ENCODE measurements around the gene IL6ST.

Gene IL6ST

GRCh38 chr5:55905251-55905650 is 89.5 kb downstream of the IL6ST start:
- DNase-seq (ENCODE audit: low read depth, low spot score) = no peak
- H3K4me3 ChIP-seq (ENCODE audit: low read length) = no peak overlapping the region

DNA sequence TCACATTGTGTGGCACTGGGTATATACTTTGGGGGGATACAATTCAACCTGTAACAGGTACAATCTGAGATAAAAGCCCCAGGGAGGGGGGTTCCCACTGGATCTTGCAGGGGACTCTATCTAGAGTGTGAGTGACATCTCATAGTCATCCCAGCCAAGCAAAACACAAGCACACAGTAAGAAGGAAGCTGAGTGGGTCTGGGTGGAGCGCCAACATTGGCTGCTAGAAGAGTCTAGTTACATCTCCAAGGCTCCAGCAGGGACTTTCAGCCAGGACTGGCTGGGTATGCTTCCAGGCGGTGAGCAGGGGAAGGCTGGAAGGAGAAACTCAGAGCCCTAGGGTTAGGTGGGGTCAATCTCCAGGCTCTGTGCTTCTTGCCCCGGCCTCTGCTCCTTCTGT is 90.6 kb downstream of the IL6ST start:
- no peak for DNase-seq (ENCODE audit: low read depth, low spot score)

DNA sequence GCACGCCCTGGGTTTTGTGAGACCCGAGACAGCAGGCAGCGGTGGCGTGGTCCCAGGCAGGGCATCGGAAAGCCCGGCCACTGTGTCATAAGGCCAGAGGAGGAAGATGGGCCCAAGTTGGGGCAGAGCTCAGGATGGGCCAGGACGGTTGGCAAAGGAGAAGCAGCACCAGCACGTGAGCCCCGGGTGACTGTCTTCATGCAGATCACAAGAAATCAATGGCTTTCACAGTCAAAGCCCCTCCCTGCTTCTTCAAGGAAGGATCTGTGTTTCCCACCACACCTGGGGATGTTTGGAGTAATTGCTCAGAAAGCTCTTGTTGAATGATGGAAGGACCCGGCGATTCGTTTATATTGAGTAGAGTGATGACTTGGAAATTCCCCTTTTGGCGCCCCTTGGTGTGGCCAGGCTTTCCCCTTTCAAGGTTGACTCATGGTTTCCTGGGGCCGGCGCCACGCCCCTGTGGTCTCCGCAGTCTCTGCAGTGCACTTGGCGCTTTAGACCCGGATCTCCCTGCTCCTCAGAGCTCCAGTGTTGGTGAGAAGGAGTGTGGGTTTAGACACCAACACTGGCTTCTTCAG is 91.6 kb downstream of the IL6ST start:
- H3K4me3 ChIP-seq (ENCODE audit: low read length) = no peak overlapping the region
- DNase-seq (ENCODE audit: low read depth, low spot score) = no peak

More for the DNA sequence above, 90.6 kb downstream of the IL6ST start:
- no peak overlapping the region for H3K4me3 ChIP-seq (ENCODE audit: low read length)

- H3K4me3 ChIP-seq (ENCODE audit: low read length) = no peak overlapping the region
- no peak for DNase-seq (ENCODE audit: low read depth, low spot score)
Observed at GRCh38 chr5:55902696-55903095, 92.1 kb downstream of the IL6ST start.

- no peak overlapping the region for H3K4me3 ChIP-seq (ENCODE audit: low read length)
- no peak for DNase-seq (ENCODE audit: low read depth, low spot score)
Observed at GRCh38 chr5:55900776-55901175, 94.0 kb downstream of the IL6ST start.

GRCh38 chr5:55900068-55900467 is 94.7 kb downstream of the IL6ST start:
- no peak for DNase-seq (ENCODE audit: low read depth, low spot score)
- no peak overlapping the region for H3K4me3 ChIP-seq (ENCODE audit: low read length)

DNA sequence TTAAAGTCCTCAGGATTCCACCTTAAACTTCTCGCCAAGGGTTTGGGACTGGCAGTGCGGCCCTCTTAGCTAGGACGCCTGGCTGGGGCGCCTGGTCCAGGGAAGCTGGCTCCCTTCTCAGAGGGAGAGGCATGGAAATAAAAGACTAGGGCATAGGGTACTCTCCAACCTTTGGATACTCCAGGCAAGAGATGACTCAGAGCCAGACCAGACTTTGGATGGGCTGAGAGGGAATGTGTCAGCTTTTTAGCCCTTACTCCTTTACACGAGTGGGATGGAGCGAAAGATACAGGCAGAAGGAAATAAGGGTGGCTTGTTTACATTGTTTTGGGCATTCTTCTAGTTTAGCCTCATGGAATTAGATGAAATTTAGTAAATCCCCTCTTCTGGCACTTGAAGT is 95.4 kb downstream of the IL6ST start:
- no peak overlapping the region for H3K4me3 ChIP-seq (ENCODE audit: low read length)
- no peak for DNase-seq (ENCODE audit: low read depth, low spot score)

- no peak overlapping the region for H3K4me3 ChIP-seq (ENCODE audit: low read length)
- no peak for DNase-seq (ENCODE audit: low read depth, low spot score)
Observed at GRCh38 chr5:55897905-55898304, 96.9 kb downstream of the IL6ST start.

DNA sequence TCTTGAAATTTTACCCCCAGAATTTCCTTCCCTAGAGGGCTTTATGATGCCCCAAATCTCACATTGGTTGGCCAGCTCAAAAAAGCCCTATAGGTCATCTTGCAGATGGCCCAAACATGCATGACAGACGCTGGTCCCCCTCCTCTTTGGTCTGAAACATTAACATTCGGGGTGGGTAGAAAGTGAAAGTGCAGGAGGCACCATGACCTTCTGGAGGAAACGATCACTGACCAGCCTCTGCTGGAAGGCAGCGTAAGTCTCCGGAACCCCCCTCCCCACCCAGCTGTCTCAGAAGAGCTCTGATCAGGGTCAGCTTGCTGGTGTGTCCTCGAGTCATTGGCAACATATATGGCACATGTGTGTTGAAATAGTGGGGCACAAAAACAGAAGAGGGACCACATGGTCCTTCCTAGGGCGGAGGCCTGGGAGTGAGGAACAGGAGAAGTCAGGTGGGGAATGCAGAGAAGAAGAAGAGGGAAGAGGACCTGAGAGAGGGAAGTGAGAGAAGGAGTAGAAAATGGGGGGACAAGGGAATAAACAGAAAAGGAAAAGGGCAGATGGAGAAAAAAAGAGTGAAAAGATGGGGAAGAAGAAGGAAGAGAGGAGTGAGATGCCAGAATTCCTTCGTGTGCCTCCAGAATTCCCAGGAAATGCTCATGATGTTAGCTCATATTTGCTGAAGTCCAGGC is 97.4 kb downstream of the IL6ST start:
- H3K4me3 ChIP-seq (ENCODE audit: low read length) = no peak overlapping the region
- no peak for DNase-seq (ENCODE audit: low read depth, low spot score)

DNA sequence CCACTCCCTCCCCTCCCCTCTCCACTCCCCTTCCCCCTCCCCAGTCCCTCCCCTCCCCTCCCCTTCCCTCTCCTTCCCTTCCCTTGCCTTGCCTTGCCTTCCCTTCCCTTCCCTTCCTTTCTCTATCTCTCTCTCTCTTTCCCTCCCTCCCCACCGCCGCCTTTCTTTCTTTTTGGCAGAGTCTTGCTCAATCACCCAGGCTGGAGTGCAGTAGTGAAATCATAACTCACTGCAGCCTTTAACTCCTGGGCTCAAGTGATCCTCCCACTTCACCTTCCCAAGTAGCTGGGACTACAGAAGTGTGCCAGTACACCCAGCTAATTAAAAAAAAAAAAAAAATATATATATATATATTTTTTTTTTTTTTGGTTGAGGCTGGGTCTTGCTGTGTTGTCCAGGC is 98.1 kb downstream of the IL6ST start:
- no peak for DNase-seq (ENCODE audit: low read depth, low spot score)
- no peak overlapping the region for H3K4me3 ChIP-seq (ENCODE audit: low read length)

DNA sequence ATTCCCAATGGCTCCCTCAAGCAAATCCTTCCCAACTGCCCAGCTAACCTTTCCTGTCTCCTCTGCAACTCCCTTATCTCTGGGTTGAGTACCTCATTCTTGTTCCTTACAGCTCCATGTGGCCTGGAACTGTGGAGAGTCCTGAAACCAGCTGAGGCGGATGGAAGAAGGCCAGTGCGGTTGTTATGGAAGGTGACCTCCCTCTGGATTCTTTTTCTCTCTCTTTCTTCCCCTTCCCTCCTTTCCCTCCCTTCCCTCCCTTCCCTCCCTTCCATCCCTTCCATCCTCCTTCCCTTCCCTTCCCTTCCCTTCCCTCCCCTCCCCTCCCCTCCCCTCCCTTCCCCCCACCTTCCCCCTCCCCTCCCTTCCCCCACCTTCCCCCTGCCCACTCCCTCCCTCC is 98.5 kb downstream of the IL6ST start:
- no peak for DNase-seq (ENCODE audit: low read depth, low spot score)
- H3K4me3 ChIP-seq (ENCODE audit: low read length) = no peak overlapping the region

DNA sequence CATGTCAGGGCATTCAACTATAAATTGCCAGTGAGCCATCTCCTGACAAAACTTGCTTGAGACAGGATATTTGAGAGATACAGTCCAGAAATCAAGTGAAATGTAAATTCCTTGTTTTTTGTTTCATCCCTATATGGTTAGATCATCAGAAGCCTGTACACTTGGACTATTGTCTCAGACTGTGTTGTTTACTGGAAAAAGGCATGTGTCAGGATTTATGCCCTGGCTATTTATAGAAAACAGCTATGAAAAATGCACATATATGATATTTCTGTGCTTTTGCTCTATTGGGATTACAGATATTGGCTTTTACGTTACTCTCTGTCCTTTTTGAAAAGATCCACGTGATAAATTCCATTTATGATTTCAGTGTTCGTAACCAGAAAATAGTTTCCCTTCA is 99.4 kb downstream of the IL6ST start:
- H3K4me3 ChIP-seq (ENCODE audit: low read length) = no peak overlapping the region
- no peak for DNase-seq (ENCODE audit: low read depth, low spot score)

- no peak for DNase-seq (ENCODE audit: low read depth, low spot score)
- H3K4me3 ChIP-seq (ENCODE audit: low read length) = no peak overlapping the region
Observed at GRCh38 chr5:55894135-55894534, 100.6 kb downstream of the IL6ST start.

DNA sequence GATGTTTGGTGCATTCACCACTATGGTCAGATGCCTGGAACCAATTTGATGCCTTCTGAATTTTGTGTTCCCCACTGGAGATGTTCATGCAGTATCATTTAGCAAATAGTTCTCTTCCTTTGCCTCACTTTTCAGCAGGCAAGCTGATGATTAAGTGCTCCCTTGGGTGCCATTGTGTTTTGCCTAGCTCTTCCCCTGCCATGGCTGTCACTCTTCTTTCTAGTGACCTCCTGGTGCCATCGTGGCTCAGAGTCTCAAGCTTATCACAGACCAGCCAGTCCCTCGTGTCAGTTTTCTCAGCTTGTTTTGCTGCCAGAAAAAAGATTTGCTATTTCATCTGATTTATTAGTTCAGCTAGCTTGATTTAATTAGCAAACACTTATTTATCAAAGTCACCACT is 102.3 kb downstream of the IL6ST start:
- no peak overlapping the region for H3K4me3 ChIP-seq (ENCODE audit: low read length)
- DNase-seq (ENCODE audit: low read depth, low spot score) = no peak

DNA sequence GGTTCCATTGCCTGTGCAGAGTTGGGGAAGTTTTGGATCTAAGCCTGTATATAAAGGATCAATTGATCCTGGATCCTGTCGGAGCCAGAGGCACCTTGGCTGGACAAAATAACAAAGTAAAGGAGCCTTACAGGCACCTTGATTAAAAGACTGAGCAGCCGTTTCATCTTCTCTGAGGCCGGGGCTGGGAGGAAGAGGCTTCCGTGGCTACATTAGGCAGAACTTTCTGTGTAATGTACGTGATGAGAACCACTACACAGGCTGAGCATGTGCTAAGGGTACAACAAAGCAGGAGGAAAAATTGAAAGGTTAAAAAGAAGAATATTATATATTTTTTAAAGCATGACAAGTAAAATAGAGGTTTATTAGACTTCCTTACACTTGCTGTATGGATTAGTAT is 106.6 kb downstream of the IL6ST start:
- H3K4me3 ChIP-seq (ENCODE audit: low read length) = no peak overlapping the region
- peak; percentile 28 for DNase-seq (ENCODE audit: low read depth, low spot score)

DNA sequence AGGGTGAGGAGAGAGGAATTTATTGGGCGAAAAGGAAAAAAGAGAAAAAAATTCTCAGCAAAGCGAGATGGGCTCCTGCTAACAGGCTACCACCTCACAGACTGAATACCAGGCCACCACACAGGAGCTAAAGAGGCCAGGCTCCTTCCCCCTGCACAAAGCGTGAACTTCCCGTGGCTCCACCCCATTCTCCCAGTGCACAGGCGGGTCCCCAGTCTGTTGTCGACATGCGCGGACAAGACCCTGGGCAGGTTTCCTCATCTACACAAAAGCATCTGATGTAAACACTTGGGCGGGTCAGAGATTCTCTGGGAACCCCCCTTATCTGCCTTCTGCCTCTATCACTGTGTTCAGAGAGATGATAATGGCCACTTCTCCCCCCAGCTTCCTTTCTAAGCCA is 109.4 kb downstream of the IL6ST start:
- H3K4me3 ChIP-seq (ENCODE audit: low read length) = no peak overlapping the region
- no peak for DNase-seq (ENCODE audit: low read depth, low spot score)

Measured in Jurkat, Clone E6-1 (cell line).